Measurements from ENCODE around the gene CALN1.

The CALN1 gene

GRCh38 chr7:72336382-72336631 is 75.8 kb downstream of the CALN1 start:
- H3K4me1 ChIP-seq (ENCODE audit: control insufficient read depth, insufficient read depth, low read length): no peaks in the 10 kb centered on the region

GRCh38 chr7:72335561-72336381 is 76.4 kb downstream of the CALN1 start:
- no peaks in the 10 kb centered on the region for H3K36me3 ChIP-seq (ENCODE audit: control insufficient read depth, insufficient read depth, low read length)
- H3K27ac ChIP-seq (ENCODE audit: low read depth, low read length): no peak overlapping the region
- no peaks in the 10 kb centered on the region for H3K27me3 ChIP-seq (ENCODE audit: control insufficient read depth, insufficient read depth, low read length)
- no peaks in the 10 kb centered on the region for H3K4me1 ChIP-seq (ENCODE audit: control insufficient read depth, insufficient read depth, low read length)
- no peak overlapping the region for H3K9ac ChIP-seq (ENCODE audit: low read length)
- H3K4me3 ChIP-seq (ENCODE audit: low read length): no peak overlapping the region

More at GRCh38 chr7:72336382-72336631, 75.8 kb downstream of the CALN1 start:
- no peak overlapping the region for H3K9ac ChIP-seq (ENCODE audit: low read length)
- H3K4me3 ChIP-seq (ENCODE audit: low read length): no peak overlapping the region
- H3K36me3 ChIP-seq (ENCODE audit: control insufficient read depth, insufficient read depth, low read length): no peaks in the 10 kb centered on the region
- no peak overlapping the region for H3K27ac ChIP-seq (ENCODE audit: low read depth, low read length)
- no peaks in the 10 kb centered on the region for H3K27me3 ChIP-seq (ENCODE audit: control insufficient read depth, insufficient read depth, low read length)

- no peak overlapping the region for H3K27ac ChIP-seq (ENCODE audit: low read depth, low read length)
- H3K4me1 ChIP-seq (ENCODE audit: control insufficient read depth, insufficient read depth, low read length): no peaks in the 10 kb centered on the region
- no peak overlapping the region for H3K9ac ChIP-seq (ENCODE audit: low read length)
- no peaks in the 10 kb centered on the region for H3K36me3 ChIP-seq (ENCODE audit: control insufficient read depth, insufficient read depth, low read length)
- no peaks in the 10 kb centered on the region for H3K27me3 ChIP-seq (ENCODE audit: control insufficient read depth, insufficient read depth, low read length)
- H3K4me3 ChIP-seq (ENCODE audit: low read length): no peak overlapping the region
Observed at GRCh38 chr7:72334698-72335097, 77.4 kb downstream of the CALN1 start.

- Histone ChIP-seq H3K4me3 (ENCODE audit: low read length) (no peak overlapping the region), H3K27me3 (ENCODE audit: control insufficient read depth, insufficient read depth, low read length) (no peaks in the 10 kb centered on the region), H3K4me1 (ENCODE audit: control insufficient read depth, insufficient read depth, low read length) (no peaks in the 10 kb centered on the region), H3K36me3 (ENCODE audit: control insufficient read depth, insufficient read depth, low read length) (no peaks in the 10 kb centered on the region), H3K27ac (ENCODE audit: low read depth, low read length) (no peak overlapping the region), H3K9ac (ENCODE audit: low read length) (no peak overlapping the region)
Observed at GRCh38 chr7:72334066-72334465, 78.1 kb downstream of the CALN1 start.

- Histone ChIP-seq H3K4me1 (ENCODE audit: control insufficient read depth, insufficient read depth, low read length) (no peaks in the 10 kb centered on the region), H3K36me3 (ENCODE audit: control insufficient read depth, insufficient read depth, low read length) (no peaks in the 10 kb centered on the region), H3K4me3 (ENCODE audit: low read length) (no peak overlapping the region), H3K27ac (ENCODE audit: low read depth, low read length) (no peak overlapping the region), H3K9ac (ENCODE audit: low read length) (no peak overlapping the region), H3K27me3 (ENCODE audit: control insufficient read depth, insufficient read depth, low read length) (no peaks in the 10 kb centered on the region)
Observed at GRCh38 chr7:72326811-72327210, 85.3 kb downstream of the CALN1 start.

- Histone ChIP-seq H3K27me3 (ENCODE audit: control insufficient read depth, insufficient read depth, low read length) (no peaks in the 10 kb centered on the region), H3K27ac (ENCODE audit: low read depth, low read length) (no peak overlapping the region), H3K4me1 (ENCODE audit: control insufficient read depth, insufficient read depth, low read length) (no peaks in the 10 kb centered on the region), H3K9ac (ENCODE audit: low read length) (no peak overlapping the region), H3K36me3 (ENCODE audit: control insufficient read depth, insufficient read depth, low read length) (no peaks in the 10 kb centered on the region), H3K4me3 (ENCODE audit: low read length) (no peak overlapping the region)
Observed at GRCh38 chr7:72326365-72326764, 85.8 kb downstream of the CALN1 start.

- H3K27ac ChIP-seq (ENCODE audit: low read depth, low read length): no peak overlapping the region
- H3K4me3 ChIP-seq (ENCODE audit: low read length): no peak overlapping the region
- H3K27me3 ChIP-seq (ENCODE audit: control insufficient read depth, insufficient read depth, low read length): no peaks in the 10 kb centered on the region
- no peaks in the 10 kb centered on the region for H3K4me1 ChIP-seq (ENCODE audit: control insufficient read depth, insufficient read depth, low read length)
- no peak overlapping the region for H3K9ac ChIP-seq (ENCODE audit: low read length)
- no peaks in the 10 kb centered on the region for H3K36me3 ChIP-seq (ENCODE audit: control insufficient read depth, insufficient read depth, low read length)
Observed at GRCh38 chr7:72325561-72325960, 86.6 kb downstream of the CALN1 start.

- Histone ChIP-seq H3K27me3 (ENCODE audit: control insufficient read depth, insufficient read depth, low read length) (no peaks in the 10 kb centered on the region), H3K27ac (ENCODE audit: low read depth, low read length) (no peak overlapping the region), H3K4me1 (ENCODE audit: control insufficient read depth, insufficient read depth, low read length) (no peaks in the 10 kb centered on the region), H3K4me3 (ENCODE audit: low read length) (no peak overlapping the region), H3K9ac (ENCODE audit: low read length) (no peak overlapping the region), H3K36me3 (ENCODE audit: control insufficient read depth, insufficient read depth, low read length) (no peaks in the 10 kb centered on the region)
Observed at GRCh38 chr7:72321637-72322036, 90.5 kb downstream of the CALN1 start.

GRCh38 chr7:72321081-72321480 is 91.1 kb downstream of the CALN1 start:
- no peaks in the 10 kb centered on the region for H3K36me3 ChIP-seq (ENCODE audit: control insufficient read depth, insufficient read depth, low read length)
- no peaks in the 10 kb centered on the region for H3K4me1 ChIP-seq (ENCODE audit: control insufficient read depth, insufficient read depth, low read length)
- no peak overlapping the region for H3K9ac ChIP-seq (ENCODE audit: low read length)
- H3K27ac ChIP-seq (ENCODE audit: low read depth, low read length): no peak overlapping the region
- H3K4me3 ChIP-seq (ENCODE audit: low read length): no peak overlapping the region
- no peaks in the 10 kb centered on the region for H3K27me3 ChIP-seq (ENCODE audit: control insufficient read depth, insufficient read depth, low read length)

- no peaks in the 10 kb centered on the region for H3K27me3 ChIP-seq (ENCODE audit: control insufficient read depth, insufficient read depth, low read length)
- no peak overlapping the region for H3K27ac ChIP-seq (ENCODE audit: low read depth, low read length)
- H3K4me3 ChIP-seq (ENCODE audit: low read length): no peak overlapping the region
- H3K4me1 ChIP-seq (ENCODE audit: control insufficient read depth, insufficient read depth, low read length): no peaks in the 10 kb centered on the region
- H3K9ac ChIP-seq (ENCODE audit: low read length): no peak overlapping the region
- no peaks in the 10 kb centered on the region for H3K36me3 ChIP-seq (ENCODE audit: control insufficient read depth, insufficient read depth, low read length)
Observed at GRCh38 chr7:72317341-72317740, 94.8 kb downstream of the CALN1 start.

- no peak overlapping the region for H3K9ac ChIP-seq (ENCODE audit: low read length)
- H3K4me3 ChIP-seq (ENCODE audit: low read length): no peak overlapping the region
- H3K4me1 ChIP-seq (ENCODE audit: control insufficient read depth, insufficient read depth, low read length): no peaks in the 10 kb centered on the region
- no peak overlapping the region for H3K27ac ChIP-seq (ENCODE audit: low read depth, low read length)
- no peaks in the 10 kb centered on the region for H3K27me3 ChIP-seq (ENCODE audit: control insufficient read depth, insufficient read depth, low read length)
- H3K36me3 ChIP-seq (ENCODE audit: control insufficient read depth, insufficient read depth, low read length): no peaks in the 10 kb centered on the region
Observed at GRCh38 chr7:72316148-72316547, 96.0 kb downstream of the CALN1 start.

GRCh38 chr7:72313906-72314305 is 98.2 kb downstream of the CALN1 start:
- Histone ChIP-seq H3K27ac (ENCODE audit: low read depth, low read length) (no peak overlapping the region), H3K9ac (ENCODE audit: low read length) (no peak overlapping the region), H3K4me3 (ENCODE audit: low read length) (no peak overlapping the region), H3K27me3 (ENCODE audit: control insufficient read depth, insufficient read depth, low read length) (no peaks in the 10 kb centered on the region), H3K36me3 (ENCODE audit: control insufficient read depth, insufficient read depth, low read length) (no peaks in the 10 kb centered on the region), H3K4me1 (ENCODE audit: control insufficient read depth, insufficient read depth, low read length) (no peaks in the 10 kb centered on the region)

GRCh38 chr7:72310301-72310700 is 101.8 kb downstream of the CALN1 start:
- H3K4me3 ChIP-seq (ENCODE audit: low read length): no peak overlapping the region
- H3K9ac ChIP-seq (ENCODE audit: low read length): no peak overlapping the region
- H3K36me3 ChIP-seq (ENCODE audit: control insufficient read depth, insufficient read depth, low read length): no peaks in the 10 kb centered on the region
- H3K27ac ChIP-seq (ENCODE audit: low read depth, low read length): no peak overlapping the region
- H3K27me3 ChIP-seq (ENCODE audit: control insufficient read depth, insufficient read depth, low read length): no peaks in the 10 kb centered on the region
- H3K4me1 ChIP-seq (ENCODE audit: control insufficient read depth, insufficient read depth, low read length): no peaks in the 10 kb centered on the region

All from rectal smooth muscle tissue (tissue), 1 donor.